Right lung (tissue), 5 donors: Measurements from ENCODE around the gene DSCAML1. TPM values are rescaled to one million over a fixed set of nuclear protein-coding genes. Genes with fewer than 3 reads are reported as not detected.

Source experiments
- DNase-seq, 2 donors: peaks; one replicate each; pipeline ENCODE4 v3.0.0-alpha.2; 2013
- polyA plus RNA-seq, 5 donors: library from polyadenylated mRNA; unstranded; fragments of 120-200 nt; gene quantifications; one replicate each; pipeline versions ENCODE4 v1.2.1 to v1.2.3, GENCODE V29; 2013; ENCODE audit warnings: inconsistent platforms in 1 of 5, low replicate concordance in 1 of 5; ENCODE audit not compliant: insufficient read length in 5 of 5, insufficient read depth in 1 of 5

The DSCAML1 gene
- polyA plus RNA-seq, 5 donors = 0.85 to 2.1 (median 1.1) TPM

- no peak for DNase-seq
Observed at GRCh38 chr11:117639601-117640000, 157.4 kb downstream of the DSCAML1 start.

- DNase-seq = no peak
Observed at GRCh38 chr11:117638911-117639543, 158.0 kb downstream of the DSCAML1 start.

DNA sequence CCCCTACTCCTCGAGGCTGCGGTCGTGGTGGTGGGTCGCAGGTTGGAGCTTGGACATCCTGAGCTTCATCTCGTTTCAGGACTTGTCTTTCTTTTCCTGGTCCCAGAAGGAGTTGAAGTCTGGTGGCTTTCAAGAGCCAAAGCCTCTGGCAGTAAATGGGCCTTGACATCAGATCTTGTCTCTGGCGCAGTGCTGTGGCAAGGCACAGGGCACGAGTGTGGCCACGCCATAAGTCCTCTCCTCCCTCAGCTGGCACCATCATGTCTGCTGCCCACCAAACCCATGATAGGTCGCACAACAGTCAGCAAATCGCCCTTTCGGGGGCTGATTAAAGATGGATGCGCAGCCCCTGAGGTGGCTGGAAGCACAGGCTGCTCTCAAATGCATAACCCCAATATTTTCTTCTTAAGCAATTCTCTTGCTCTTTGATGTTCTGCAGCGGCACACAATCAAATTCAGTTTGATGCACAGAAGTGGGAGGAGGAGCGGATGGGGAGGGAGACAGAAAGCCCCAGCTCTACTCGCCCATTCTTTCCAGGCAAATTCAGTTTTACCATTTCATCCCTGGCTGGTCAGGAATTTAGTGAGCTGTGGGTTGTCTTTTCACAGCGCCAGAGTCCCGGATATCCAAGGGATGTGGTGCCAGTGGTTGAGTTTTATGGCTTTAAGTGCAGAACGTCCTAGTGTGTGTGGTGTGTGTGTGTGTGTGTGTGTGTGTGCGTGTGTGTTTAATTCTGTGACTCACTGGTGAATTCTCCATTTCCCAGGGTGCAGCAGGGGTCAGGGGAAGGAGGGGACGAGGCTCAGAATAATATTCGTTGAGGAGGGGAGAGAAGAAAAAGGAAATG is 162.0 kb downstream of the DSCAML1 start:
- DNase-seq = no peak

- no peak for DNase-seq
Observed at GRCh38 chr11:117633976-117634755, 162.8 kb downstream of the DSCAML1 start.

- no peak for DNase-seq
Observed at GRCh38 chr11:117633186-117633754, 163.7 kb downstream of the DSCAML1 start.

DNA sequence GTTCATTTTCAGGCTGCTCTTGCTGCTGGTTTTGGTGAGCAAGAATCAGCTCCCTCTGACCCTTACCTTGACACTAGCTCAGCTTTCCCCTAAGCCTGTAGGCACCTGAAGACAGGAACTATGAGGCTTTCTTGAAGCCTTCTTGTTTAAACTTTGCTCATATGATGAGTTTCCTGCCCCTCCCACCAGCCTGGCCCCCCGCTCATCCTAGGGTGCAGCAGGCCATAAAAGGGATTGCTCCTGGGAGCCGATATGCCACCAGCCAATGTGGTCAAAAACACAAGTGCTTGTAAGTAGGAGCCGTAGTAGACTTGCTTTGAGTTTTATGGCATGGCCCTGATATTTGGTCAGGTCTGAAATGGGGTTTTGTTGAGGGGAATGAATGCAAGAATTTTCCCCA is 164.7 kb downstream of the DSCAML1 start:
- DNase-seq = no peak

DNA sequence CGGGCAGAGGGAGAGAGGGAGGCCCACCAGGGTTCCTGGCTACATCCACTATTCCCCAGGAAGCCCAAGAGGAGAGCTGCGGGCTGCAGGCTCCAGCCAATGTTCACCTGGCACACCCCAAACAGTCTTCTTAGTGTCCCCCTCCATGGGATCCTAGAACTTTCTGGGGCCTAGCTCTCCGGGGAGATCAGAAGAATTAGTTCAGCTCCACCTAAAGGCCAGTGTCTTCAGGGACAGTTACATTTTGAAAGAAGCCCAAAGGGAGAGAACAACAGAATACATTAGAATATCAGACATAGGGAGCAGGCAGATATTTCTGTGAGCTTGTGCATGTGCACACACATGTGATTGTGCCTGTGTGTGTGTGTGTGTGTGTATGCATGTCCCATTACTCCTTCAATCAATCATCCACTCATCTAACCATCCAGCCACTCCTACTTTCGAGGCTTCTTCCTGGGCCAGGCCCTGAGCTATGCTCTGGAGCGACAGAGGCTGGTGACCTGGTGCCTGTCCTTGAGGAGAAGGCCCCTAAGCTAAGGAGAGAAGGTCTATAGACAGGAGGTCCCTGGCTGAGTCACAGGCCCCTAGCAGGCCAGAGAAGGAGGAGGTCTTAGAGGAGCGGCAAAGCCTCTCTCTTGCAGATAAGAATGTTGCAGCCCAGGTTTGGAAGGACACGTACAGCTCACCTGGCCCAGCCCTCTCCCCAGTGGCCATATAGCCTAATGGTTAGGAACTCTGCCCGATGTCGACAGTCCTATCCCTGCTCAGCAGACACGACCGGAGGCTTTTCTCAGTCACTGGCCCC is 165.5 kb downstream of the DSCAML1 start:
- DNase-seq = no peak

- DNase-seq = no peak
Observed at GRCh38 chr11:117629891-117630538, 167.0 kb downstream of the DSCAML1 start.

GRCh38 chr11:117629146-117629545 is 167.9 kb downstream of the DSCAML1 start:
- DNase-seq = no peak

GRCh38 chr11:117627259-117627658 is 169.8 kb downstream of the DSCAML1 start:
- DNase-seq = no peak

DNA sequence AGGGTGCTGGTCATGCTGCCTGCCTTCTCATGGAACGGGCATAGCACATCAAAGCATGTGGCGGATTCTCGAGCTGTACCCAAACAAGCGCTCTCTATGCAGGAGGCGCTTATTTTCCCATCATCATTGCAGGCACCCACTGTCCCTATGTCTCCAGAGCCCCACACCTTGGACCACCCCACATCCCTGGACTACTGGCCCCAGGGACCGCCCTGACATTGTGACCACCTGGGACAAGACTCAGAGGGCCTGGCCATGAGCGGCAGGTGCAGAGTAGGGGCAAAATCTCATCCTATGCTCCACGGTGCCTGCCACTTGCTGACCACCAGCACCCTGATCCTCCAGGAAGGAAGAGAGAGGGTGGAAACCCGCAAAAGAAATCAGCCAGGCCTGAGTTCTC is 170.4 kb downstream of the DSCAML1 start:
- DNase-seq = no peak

- no peak for DNase-seq
Observed at GRCh38 chr11:117625237-117625636, 171.8 kb downstream of the DSCAML1 start.

DNA sequence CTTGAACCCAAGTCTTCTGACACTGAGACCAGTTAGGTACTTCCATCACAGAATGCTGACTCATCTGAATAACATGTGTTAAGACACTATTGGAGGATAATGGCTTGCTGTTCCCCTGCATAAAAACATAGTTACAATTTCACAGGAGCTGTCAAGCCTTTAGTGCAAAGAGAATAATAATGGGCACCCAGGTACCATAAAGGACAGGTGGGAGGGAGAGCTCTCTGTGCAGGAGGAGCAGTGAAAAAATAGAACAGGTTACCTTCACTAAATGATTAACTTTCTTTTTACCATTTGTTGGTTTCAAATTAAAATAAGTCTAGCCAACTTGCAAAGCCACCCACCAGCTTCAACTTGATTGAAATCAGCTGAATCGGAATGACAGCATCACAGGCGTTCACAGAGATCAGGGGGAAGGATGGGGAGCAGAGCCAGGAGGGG is 173.2 kb downstream of the DSCAML1 start:
- DNase-seq = no peak

GRCh38 chr11:117621226-117621625 is 175.8 kb downstream of the DSCAML1 start:
- no peak for DNase-seq

DNA sequence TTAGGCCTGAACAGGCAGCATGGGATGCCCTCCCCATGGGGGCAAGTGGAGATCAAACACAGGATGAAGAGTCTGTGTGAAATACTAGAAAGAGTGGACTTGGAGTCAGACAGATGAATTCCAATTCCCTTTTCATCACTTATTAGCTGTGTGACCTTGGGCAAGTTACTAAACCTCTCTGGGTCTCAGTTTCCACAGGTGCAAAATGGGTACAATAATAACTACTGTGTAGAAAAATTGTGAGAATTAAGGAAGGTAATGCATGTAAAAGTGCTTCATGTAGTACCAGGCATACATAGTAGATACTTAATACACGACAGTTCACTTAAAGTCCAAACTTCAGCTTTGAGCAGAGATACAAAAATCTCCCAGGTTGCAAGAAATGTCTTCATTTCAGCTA is 176.4 kb downstream of the DSCAML1 start:
- no peak for DNase-seq

GRCh38 chr11:117620086-117620485 is 176.9 kb downstream of the DSCAML1 start:
- DNase-seq = no peak

DNA sequence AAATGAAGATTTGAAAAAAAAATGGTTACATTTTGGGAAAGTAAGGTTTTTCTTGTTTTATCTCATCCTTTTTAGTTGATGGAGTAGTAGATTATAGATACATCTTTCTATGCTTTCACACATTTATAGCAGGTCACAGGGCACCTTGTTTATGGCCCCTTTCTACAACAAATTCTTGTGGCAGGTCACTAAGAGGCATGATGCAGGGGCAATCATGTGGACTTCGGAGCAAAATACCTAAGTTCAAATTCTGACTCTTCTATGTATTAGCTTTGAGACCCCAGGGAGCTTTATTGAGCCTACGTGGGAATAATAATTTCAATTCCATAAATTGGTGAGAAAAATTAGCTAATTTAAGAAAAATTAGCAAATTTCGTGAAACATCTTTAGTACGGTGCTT is 177.4 kb downstream of the DSCAML1 start:
- no peak for DNase-seq

DNA sequence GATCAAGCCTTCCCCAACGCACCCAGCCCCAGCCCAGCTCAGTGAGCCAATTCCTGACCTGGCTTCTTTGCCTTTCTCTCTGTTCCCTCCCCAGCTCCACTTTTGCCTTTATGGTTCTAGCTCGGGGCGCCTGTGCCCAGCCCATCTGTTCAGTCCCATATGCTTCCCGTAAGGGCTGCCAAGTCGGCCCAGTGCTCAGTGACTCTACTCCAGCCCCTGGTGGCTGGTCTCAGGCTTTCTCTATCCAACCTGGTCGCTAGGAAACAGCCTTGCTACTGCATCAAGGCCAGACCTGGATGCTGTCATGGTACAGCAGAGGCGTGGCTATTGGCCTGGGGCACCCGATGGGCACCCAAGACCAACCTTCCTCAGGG is 178.0 kb downstream of the DSCAML1 start:
- DNase-seq = no peak

DNA sequence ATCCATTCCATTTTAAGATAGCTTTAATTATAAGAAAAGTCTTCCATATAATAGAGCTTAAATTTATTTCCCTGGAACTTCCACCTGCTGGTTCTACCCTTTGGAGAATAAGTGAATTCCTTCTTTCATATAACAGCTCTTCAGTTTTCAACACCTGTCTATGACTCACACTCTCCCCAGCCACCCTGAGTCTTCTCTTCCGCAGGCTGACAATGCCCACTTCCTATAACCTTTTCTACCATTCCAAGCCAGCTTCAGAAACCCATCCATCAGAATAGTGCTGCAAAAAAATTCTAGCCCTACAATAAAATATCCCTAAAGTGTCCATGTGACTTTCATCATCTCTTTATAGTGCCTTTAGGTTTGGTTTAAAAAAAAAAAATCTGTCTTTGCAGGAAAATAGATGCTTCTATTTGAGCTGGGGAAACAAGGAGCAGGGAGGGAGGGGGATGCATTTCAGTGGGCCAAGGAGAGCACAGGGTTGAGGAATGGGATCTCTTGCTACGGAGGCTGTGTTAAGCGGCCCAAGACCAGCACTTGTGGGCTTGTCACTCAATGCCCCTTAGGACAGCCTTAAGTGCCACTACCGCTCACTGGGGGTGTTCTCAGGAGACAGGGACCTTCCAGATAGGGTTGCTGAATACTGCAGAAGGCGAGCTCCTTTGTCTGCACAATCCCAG is 178.6 kb downstream of the DSCAML1 start:
- no peak for DNase-seq

DNA sequence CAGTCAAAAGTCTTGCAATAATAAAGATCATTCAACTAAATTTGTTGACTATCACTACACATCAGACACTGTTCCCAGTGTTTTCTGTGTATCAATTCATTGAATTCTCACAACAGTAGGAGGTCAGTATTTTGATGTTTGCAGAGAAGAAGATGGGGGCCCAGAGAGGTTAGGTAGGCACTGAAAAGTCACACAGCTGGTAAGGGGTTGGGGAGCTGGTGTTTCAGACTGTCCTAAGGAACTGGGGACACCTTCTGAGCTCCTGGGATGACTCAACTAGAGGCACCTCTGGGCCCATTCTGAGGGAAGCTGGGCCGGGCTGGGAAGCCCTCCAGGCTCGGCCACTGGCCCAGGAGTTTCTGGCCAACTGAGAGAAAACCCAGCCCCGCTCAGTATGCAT is 180.0 kb downstream of the DSCAML1 start:
- no peak for DNase-seq
